Endothelial cell of umbilical vein (primary cell): ENCODE measurements around the gene CDC42BPB.

Source experiments
- CTCF ChIP-seq, 2 donors: IDR thresholded peaks; 1 replicate in 1 of 2; 2 replicates in 1 of 2; pipeline ENCODE4 v1.5.1; 2011; ENCODE audit warnings: low read length in 2 of 2, mild to moderate bottlenecking in 2 of 2, moderate library complexity in 2 of 2, control low read depth in 1 of 2, inconsistent platforms in 1 of 2, low read depth in 1 of 2; ENCODE audit not compliant: insufficient read depth in 1 of 2; ENCODE audit errors: extremely low read depth in 1 of 2
- EZH2 ChIP-seq: IDR thresholded peaks from 2 replicates; pipeline ENCODE4 v1.6.1; 2012; ENCODE audit warnings: borderline replicate concordance, low read depth, mild to moderate bottlenecking, moderate library complexity, low read length, inconsistent platforms; ENCODE audit not compliant: severe bottlenecking
- GATA2 ChIP-seq: IDR thresholded peaks from 2 replicates; pipeline ENCODE4 v1.7.0; 2011; ENCODE audit warnings: low read depth, mild to moderate bottlenecking, moderate library complexity, mixed read lengths, low read length; ENCODE audit not compliant: insufficient read length, insufficient read depth
- JUN ChIP-seq: IDR thresholded peaks from 2 replicates; pipeline ENCODE4 v1.6.1; 2011; ENCODE audit warnings: borderline replicate concordance, low read depth; ENCODE audit not compliant: insufficient read length, insufficient read depth
- MAX ChIP-seq: IDR thresholded peaks from 2 replicates; pipeline ENCODE4 v1.6.1; 2011; ENCODE audit not compliant: insufficient read depth, insufficient read length
- MYC ChIP-seq: IDR thresholded peaks from one replicate; pipeline ENCODE4 v1.6.1; 2011; ENCODE audit warnings: mild to moderate bottlenecking, low read depth, low read length
- POLR2A ChIP-seq: IDR thresholded peaks from 2 replicates; pipeline ENCODE4 v1.6.1; 2012; ENCODE audit warnings: low read depth, mild to moderate bottlenecking, control low read depth, low read length
- POLR2AphosphoS5 ChIP-seq: IDR thresholded peaks from 2 replicates; pipeline ENCODE4 v1.6.1; 2012; ENCODE audit warnings: low read depth, mild to moderate bottlenecking, control low read depth, low read length, moderate library complexity; ENCODE audit not compliant: insufficient read depth

GRCh38 chr14:103101963-103102688, 44.8 kb upstream of the CDC42BPB start:
- no peak for TF ChIP-seq POLR2AphosphoS5
- TF ChIP-seq CTCF (IDR thresholded peaks at IDR 0.05; ENCODE audit: extremely low read depth in 1 of 2, insufficient read depth in 1 of 2, low read depth in 1 of 2, low read length in 2 of 2): no peak
- no peak for TF ChIP-seq POLR2A
- TF ChIP-seq EZH2: peak; percentile 85
- no peak for TF ChIP-seq MAX
- TF ChIP-seq GATA2: no peak
- no peak for TF ChIP-seq JUN
- no peak for TF ChIP-seq MYC
